Osteocyte (in vitro differentiated cells): Measurements from ENCODE around the gene TMEM242. TPM values are rescaled to one million over a fixed set of nuclear protein-coding genes. Genes with fewer than 3 reads are reported as not detected.

ENCODE experiments used
- DNase-seq: peaks from one replicate; pipeline ENCODE4 v3.0.0; 2021; ENCODE audit warnings: mixed read lengths; ENCODE audit not compliant: unreplicated experiment; ENCODE audit errors: extremely low spot score
- H3K27ac Mint-ChIP-seq: one replicate; pipeline ENCODE4 v1.8.0; 2021; ENCODE audit warnings: mild to moderate bottlenecking, mixed read lengths; ENCODE audit not compliant: unreplicated experiment
- H3K27me3 Mint-ChIP-seq: one replicate; pipeline ENCODE4 v1.8.0; 2021; ENCODE audit warnings: mixed read lengths; ENCODE audit not compliant: unreplicated experiment
- H3K36me3 Mint-ChIP-seq: one replicate; pipeline ENCODE4 v1.8.0; 2021; ENCODE audit warnings: mixed read lengths; ENCODE audit not compliant: unreplicated experiment
- H3K4me1 Mint-ChIP-seq: one replicate; pipeline ENCODE4 v1.8.0; 2021; ENCODE audit warnings: mixed read lengths; ENCODE audit not compliant: unreplicated experiment
- H3K4me3 Mint-ChIP-seq: one replicate; pipeline ENCODE4 v1.8.0; 2021; ENCODE audit warnings: mild to moderate bottlenecking, moderate library complexity, mixed read lengths; ENCODE audit not compliant: unreplicated experiment
- H3K9me3 Mint-ChIP-seq: one replicate; pipeline ENCODE4 v1.8.0; 2021; ENCODE audit warnings: mixed read lengths; ENCODE audit not compliant: unreplicated experiment
- CTCF ChIP-seq: fragments of 200-600 bp; sonication (generic); IDR thresholded peaks from 2 replicates; pipeline ENCODE4 v1.5.0; 2021; ENCODE audit warnings: antibody characterized with exemption, mild to moderate bottlenecking, moderate library complexity
- total RNA-seq: library from RNA; stranded (reverse); gene quantifications from 2 replicates; pipeline ENCODE4 v1.2.1, GENCODE V29; 2021

Gene TMEM242
- total RNA-seq, 1 donor from 2014 or later = 12.7 TPM

GRCh38 chr6:157240059-157240959, 83.0 kb downstream of the TMEM242 start:
- H3K4me3 Mint-ChIP-seq = no peak overlapping the region
- H3K27me3 Mint-ChIP-seq = peaks cover 23% of the 10 kb centered on the region
- no peak overlapping the region for H3K27ac Mint-ChIP-seq
- DNase-seq = no peak
- H3K36me3 Mint-ChIP-seq = no peaks in the 10 kb centered on the region
- peaks cover 5% of the 10 kb centered on the region for H3K4me1 Mint-ChIP-seq
- TF ChIP-seq CTCF = no peak
- H3K9me3 Mint-ChIP-seq = peaks cover 4% of the 10 kb centered on the region

GRCh38 chr6:157239671-157240058, 83.7 kb downstream of the TMEM242 start:
- H3K27ac Mint-ChIP-seq = no peak overlapping the region
- H3K4me3 Mint-ChIP-seq = no peak overlapping the region
- peaks cover 27% of the 10 kb centered on the region for H3K27me3 Mint-ChIP-seq
- TF ChIP-seq CTCF = no peak
- DNase-seq = no peak
- peaks cover 8% of the 10 kb centered on the region for H3K4me1 Mint-ChIP-seq
- H3K9me3 Mint-ChIP-seq = peaks cover 4% of the 10 kb centered on the region
- H3K36me3 Mint-ChIP-seq = no peaks in the 10 kb centered on the region

Other genes starting within 250 kb of the TMEM242 start
- gene ZDHHC14, start 57.7 kb upstream of the TMEM242 start, total RNA-seq = 8.3 and 9.1 TPM in 2 replicates